ENCODE results near the gene ENTPD2. TPM values are rescaled to one million over a fixed set of nuclear protein-coding genes. Genes with fewer than 3 reads are reported as not detected.

ENTPD2 gene
- total RNA-seq, 4 donors from 2014 or later: 0.22 to 0.55 TPM; not detected in 2

GRCh38 chr9:137057545-137057944 lies 3.7 kb upstream of the ENTPD2 start:
- no peak overlapping the region for H3K4me3 ChIP-seq
- TF ChIP-seq POLR2A (IDR thresholded peaks at IDR 0.05) (no peak), CTCF (IDR thresholded peaks at IDR 0.05 in 4 of 5, conservative IDR thresholded peaks at IDR 0.05 in 1 of 5) (no peak)
- no peaks in the 10 kb centered on the region for H3K9me3 ChIP-seq
- H3K27me3 ChIP-seq: peaks cover 11 to 37% (median 30%) of the 10 kb centered on the region in 3 donors
- in situ Hi-C loops (cut with MboI; ENCODE audit: low sequenced_read_pairs in 4 of 4): no loop called here
- no peak for ATAC-seq
- H3K27ac ChIP-seq: no peak overlapping the region
- intact Hi-C loops (cut with DNase I; ENCODE audit: low total_unique reads): no loop called here
- DNase-seq: no peak
- peaks cover 6 to 12% of the 10 kb centered on the region in 2 donors for H3K4me1 ChIP-seq
- H3K36me3 ChIP-seq: no peaks in the 10 kb centered on the region

- in situ Hi-C loops (cut with MboI; ENCODE audit: low sequenced_read_pairs in 4 of 4): no loop called here
- Histone ChIP-seq H3K36me3 (no peaks in the 10 kb centered on the region), H3K27me3 (peaks cover 17 to 43% (median 36%) of the 10 kb centered on the region in 3 donors), H3K9me3 (no peaks in the 10 kb centered on the region), H3K4me3 (no peak overlapping the region), H3K27ac (no peak overlapping the region), H3K4me1 (peaks cover 6 to 12% of the 10 kb centered on the region in 2 donors)
- intact Hi-C loops (cut with DNase I; ENCODE audit: low total_unique reads): no loop called here
- ATAC-seq (no peak), DNase-seq (no peak)
- no peak for TF ChIP-seq POLR2A (IDR thresholded peaks at IDR 0.05)
These were observed 3.0 kb upstream of the ENTPD2 start for GRCh38 chr9:137056739-137057415.

GRCh38 chr9:137055385-137056364 lies 1.8 kb upstream of the ENTPD2 start:
- in situ Hi-C loops (cut with MboI; ENCODE audit: low sequenced_read_pairs in 4 of 4): no loop called here
- TF ChIP-seq CTCF (IDR thresholded peaks at IDR 0.05 in 4 of 5, conservative IDR thresholded peaks at IDR 0.05 in 1 of 5) (no peak), POLR2A (IDR thresholded peaks at IDR 0.05) (no peak)
- peak overlapping the region in 3 of 4 donors; percentile 49 to 64 (median 63) for H3K27ac ChIP-seq
- DNase-seq (peak in 1 of 2 donors; percentile 42), ATAC-seq (peak; percentile 43 to 59)
- H3K27me3 ChIP-seq: peaks cover 18 to 52% (median 46%) of the 10 kb centered on the region in 3 donors
- peak overlapping the region in 1 of 4 donors; percentile 17 for H3K4me3 ChIP-seq
- H3K36me3 ChIP-seq: no peaks in the 10 kb centered on the region
- peaks cover 6 to 12% of the 10 kb centered on the region in 2 donors for H3K4me1 ChIP-seq
- no peaks in the 10 kb centered on the region for H3K9me3 ChIP-seq
- intact Hi-C loops (cut with DNase I; ENCODE audit: low total_unique reads): no loop called here

- H3K27ac ChIP-seq: peak overlapping the region in 3 of 4 donors; percentile 49 to 64 (median 63)
- H3K27me3 ChIP-seq: peaks cover 18 to 52% (median 52%) of the 10 kb centered on the region in 3 donors
- DNase-seq (no peak), ATAC-seq (no peak)
- peaks cover 6 to 12% of the 10 kb centered on the region in 2 donors for H3K4me1 ChIP-seq
- H3K36me3 ChIP-seq: no peaks in the 10 kb centered on the region
- intact Hi-C loops (cut with DNase I; ENCODE audit: low total_unique reads): no loop called here
- in situ Hi-C loops (cut with MboI; ENCODE audit: low sequenced_read_pairs in 4 of 4): no loop called here
- TF ChIP-seq CTCF (IDR thresholded peaks at IDR 0.05 in 4 of 5, conservative IDR thresholded peaks at IDR 0.05 in 1 of 5): no peak
- no peak for TF ChIP-seq POLR2A (IDR thresholded peaks at IDR 0.05)
- H3K4me3 ChIP-seq: no peak overlapping the region
- no peaks in the 10 kb centered on the region for H3K9me3 ChIP-seq
These were observed 1.1 kb upstream of the ENTPD2 start for GRCh38 chr9:137054932-137055384.
